SKM-1 treated with dmso at 0.1 percent for 144 hours (cell line): ENCODE results near the gene MGMT.

Experiments
- DNase-seq: peaks from one replicate; lab custom pipeline; 2025; ENCODE audit not compliant: unreplicated experiment; lab: John Stamatoyannopoulos, UW

The MGMT gene

GRCh38 chr10:129768437-129769355 lies 301.7 kb downstream of the MGMT start:
- no peak for DNase-seq

- DNase-seq = no peak
Observed at GRCh38 chr10:129769381-129770116, 302.5 kb downstream of the MGMT start.

- no peak for DNase-seq
Observed at GRCh38 chr10:129770286-129770685, 303.2 kb downstream of the MGMT start.

GRCh38 chr10:129771024-129771423 lies 304.0 kb downstream of the MGMT start:
- no peak for DNase-seq

GRCh38 chr10:129771576-129771975 lies 304.5 kb downstream of the MGMT start:
- DNase-seq = no peak

GRCh38 chr10:129771991-129772431 lies 305.0 kb downstream of the MGMT start:
- no peak for DNase-seq

GRCh38 chr10:129772468-129773358 lies 305.7 kb downstream of the MGMT start:
- DNase-seq = no peak

- DNase-seq = no peak
Observed at GRCh38 chr10:129773359-129773990, 306.4 kb downstream of the MGMT start.

- DNase-seq = no peak
Observed at GRCh38 chr10:129774082-129774735, 307.2 kb downstream of the MGMT start.

GRCh38 chr10:129774736-129775401 lies 307.8 kb downstream of the MGMT start:
- DNase-seq = no peak

- no peak for DNase-seq
Observed at GRCh38 chr10:129775681-129776080, 308.6 kb downstream of the MGMT start.

GRCh38 chr10:129777687-129778086 lies 310.6 kb downstream of the MGMT start:
- no peak for DNase-seq

GRCh38 chr10:129778571-129778970 lies 311.5 kb downstream of the MGMT start:
- DNase-seq = no peak

- DNase-seq = no peak
Observed at GRCh38 chr10:129779126-129780111, 312.4 kb downstream of the MGMT start.

- DNase-seq = no peak
Observed at GRCh38 chr10:129780198-129780597, 313.2 kb downstream of the MGMT start.

- DNase-seq = no peak
Observed at GRCh38 chr10:129780901-129781795, 314.1 kb downstream of the MGMT start.

GRCh38 chr10:129784291-129784690 lies 317.2 kb downstream of the MGMT start:
- DNase-seq = no peak
